ENCODE measurements around the gene NCAM2.
"Not testable (repeated sequence)": the region's sequence is repeated elsewhere in the genome, so short reads cannot be mapped to it uniquely, and the experiment has no call there.

The NCAM2 gene

GRCh38 chr21:21332492-21332891 lies 334.3 kb downstream of the NCAM2 start:
- DNase-seq (ENCODE audit: low spot score): no peak

GRCh38 chr21:21341041-21341440 lies 342.8 kb downstream of the NCAM2 start:
- DNase-seq (ENCODE audit: low spot score): no peak

- DNase-seq (ENCODE audit: low spot score): no peak
Measured at GRCh38 chr21:21345296-21345695, 347.1 kb downstream of the NCAM2 start.

GRCh38 chr21:21345872-21346271 lies 347.7 kb downstream of the NCAM2 start:
- DNase-seq (ENCODE audit: low spot score): no peak

GRCh38 chr21:21366277-21366676 lies 368.1 kb downstream of the NCAM2 start:
- no peak for DNase-seq (ENCODE audit: low spot score)

GRCh38 chr21:21367583-21367982 lies 369.4 kb downstream of the NCAM2 start:
- DNase-seq (ENCODE audit: low spot score): no peak

GRCh38 chr21:21373969-21374368 lies 375.8 kb downstream of the NCAM2 start:
- DNase-seq (ENCODE audit: low spot score): no peak

GRCh38 chr21:21383126-21383525 lies 384.9 kb downstream of the NCAM2 start:
- no peak for DNase-seq (ENCODE audit: low spot score)

- no peak for DNase-seq (ENCODE audit: low spot score)
Measured at GRCh38 chr21:21384977-21385376, 386.8 kb downstream of the NCAM2 start.

GRCh38 chr21:21385404-21385803 lies 387.2 kb downstream of the NCAM2 start:
- DNase-seq (ENCODE audit: low spot score): no peak

GRCh38 chr21:21387916-21388315 lies 389.7 kb downstream of the NCAM2 start:
- DNase-seq (ENCODE audit: low spot score): no peak

GRCh38 chr21:21394064-21394463 lies 395.9 kb downstream of the NCAM2 start:
- no peak for DNase-seq (ENCODE audit: low spot score)

- DNase-seq (ENCODE audit: low spot score): no peak
Measured at GRCh38 chr21:21396424-21396823, 398.2 kb downstream of the NCAM2 start.

GRCh38 chr21:21397464-21397863 lies 399.3 kb downstream of the NCAM2 start:
- no peak for DNase-seq (ENCODE audit: low spot score)

- no peak for DNase-seq (ENCODE audit: low spot score)
Measured at GRCh38 chr21:21401444-21401843, 403.2 kb downstream of the NCAM2 start.

- not testable (repeated sequence) for DNase-seq (ENCODE audit: low spot score)
Measured at GRCh38 chr21:21402187-21402586, 404.0 kb downstream of the NCAM2 start.

GRCh38 chr21:21404261-21404660 lies 406.1 kb downstream of the NCAM2 start:
- DNase-seq (ENCODE audit: low spot score): not testable (repeated sequence)

- no peak for DNase-seq (ENCODE audit: low spot score)
Measured at GRCh38 chr21:21406921-21407320, 408.7 kb downstream of the NCAM2 start.

GRCh38 chr21:21412096-21412495 lies 413.9 kb downstream of the NCAM2 start:
- no peak for DNase-seq (ENCODE audit: low spot score)

GRCh38 chr21:21415741-21416140 lies 417.5 kb downstream of the NCAM2 start:
- DNase-seq (ENCODE audit: low spot score): no peak

- no peak for DNase-seq (ENCODE audit: low spot score)
Measured at GRCh38 chr21:21434944-21435343, 436.7 kb downstream of the NCAM2 start.

GRCh38 chr21:21436012-21436534 lies 437.9 kb downstream of the NCAM2 start:
- DNase-seq (ENCODE audit: low spot score): no peak

- DNase-seq (ENCODE audit: low spot score): no peak
Measured at GRCh38 chr21:21439761-21440160, 441.6 kb downstream of the NCAM2 start.

- no peak for DNase-seq (ENCODE audit: low spot score)
Measured at GRCh38 chr21:21457077-21457476, 458.9 kb downstream of the NCAM2 start.

GRCh38 chr21:21458124-21458631 lies 460.0 kb downstream of the NCAM2 start:
- no peak for DNase-seq (ENCODE audit: low spot score)
